HG03139 (cell line): ENCODE results near the gene TMEM190.

Source experiments
- ATAC-seq: cut with Tn5 transposase; IDR thresholded peaks from one replicate; pipeline ENCODE4 v1.9.1; 2021; ENCODE audit not compliant: unreplicated experiment

The TMEM190 gene

DNA sequence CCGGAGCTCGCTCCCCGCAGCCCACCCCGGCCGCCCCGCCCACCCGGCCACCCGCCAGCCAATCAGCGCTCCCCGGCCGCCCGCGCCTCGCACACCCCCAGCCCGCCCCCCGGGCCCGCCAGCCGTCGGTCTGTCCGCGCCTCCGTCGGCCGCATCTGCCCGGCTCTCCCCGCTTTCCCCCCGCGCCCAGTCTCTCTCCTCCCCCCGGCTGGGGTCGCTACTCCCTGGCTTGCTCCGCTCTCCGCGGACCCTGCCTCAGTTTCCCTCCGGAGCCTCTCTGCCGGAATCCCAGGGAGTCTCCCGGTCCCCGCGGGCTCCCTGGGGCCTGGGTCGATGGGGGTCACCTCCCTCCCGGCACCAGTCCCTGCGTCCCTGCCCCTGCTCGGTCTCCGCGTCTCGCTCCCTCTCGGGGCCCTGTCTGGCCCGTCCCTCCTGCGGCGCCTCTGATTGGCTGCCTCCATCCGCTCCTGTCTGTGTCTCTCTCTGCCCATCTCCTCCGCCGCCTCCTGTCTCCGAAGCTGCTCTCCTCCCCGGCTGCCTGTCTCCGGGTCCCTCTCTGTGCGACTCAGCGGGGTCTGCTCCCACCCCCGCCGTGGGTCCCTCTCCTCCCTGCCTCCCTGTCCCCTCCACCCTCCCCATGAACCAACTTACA lies 6.8 kb upstream of the TMEM190 start:
- ATAC-seq: no peak

DNA sequence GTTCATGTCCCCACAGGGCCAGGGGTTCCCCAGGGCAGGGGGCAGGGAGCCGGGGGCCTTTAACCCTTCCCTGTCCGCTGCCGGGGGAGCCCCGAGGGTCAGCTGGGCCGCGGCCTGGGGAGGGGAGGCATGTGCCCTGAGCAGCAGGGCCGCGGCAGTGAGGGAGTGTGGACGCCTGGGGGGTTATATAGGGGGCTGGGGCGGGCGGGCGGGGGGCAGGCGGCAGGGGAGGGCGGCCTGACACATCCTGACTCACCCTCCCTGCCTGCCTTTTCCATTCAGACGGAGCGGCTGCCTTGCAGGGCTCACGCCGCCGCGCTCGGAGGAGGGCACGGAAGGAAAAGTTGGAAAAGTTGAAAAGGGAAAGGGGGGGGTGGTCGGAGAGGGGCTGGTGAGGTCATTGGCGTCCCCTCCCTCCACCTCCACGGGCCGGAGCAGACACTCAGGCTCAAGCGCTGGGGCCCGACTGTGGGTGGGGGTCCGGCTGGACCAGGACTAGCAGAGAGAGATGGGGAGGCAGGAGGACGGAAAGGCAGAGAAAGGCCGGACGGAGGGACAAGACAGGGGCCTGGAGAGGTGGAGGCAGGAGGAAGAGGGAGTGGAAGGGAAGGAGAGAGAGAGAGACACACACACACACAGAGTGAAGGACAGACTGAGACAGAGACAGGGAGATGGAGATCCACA lies 6.2 kb upstream of the TMEM190 start, which contains the start of gene IL11:
Gene IL11 (minus strand): TSS at position 159 of the 684 bp plus-strand sequence. CDS start 153 bp downstream, at position 6.
- no peak for ATAC-seq

GRCh38 chr19:55372316-55373081 lies 4.1 kb upstream of the TMEM190 start:
- ATAC-seq: no peak

- no peak for ATAC-seq
These were observed 3.2 kb upstream of the TMEM190 start for GRCh38 chr19:55373306-55373992.

- ATAC-seq: no peak
These were observed 2.5 kb upstream of the TMEM190 start for GRCh38 chr19:55373993-55374757.

GRCh38 chr19:55377356-55378131 lies 918 bp downstream of the TMEM190 start:
- ATAC-seq: no peak

DNA sequence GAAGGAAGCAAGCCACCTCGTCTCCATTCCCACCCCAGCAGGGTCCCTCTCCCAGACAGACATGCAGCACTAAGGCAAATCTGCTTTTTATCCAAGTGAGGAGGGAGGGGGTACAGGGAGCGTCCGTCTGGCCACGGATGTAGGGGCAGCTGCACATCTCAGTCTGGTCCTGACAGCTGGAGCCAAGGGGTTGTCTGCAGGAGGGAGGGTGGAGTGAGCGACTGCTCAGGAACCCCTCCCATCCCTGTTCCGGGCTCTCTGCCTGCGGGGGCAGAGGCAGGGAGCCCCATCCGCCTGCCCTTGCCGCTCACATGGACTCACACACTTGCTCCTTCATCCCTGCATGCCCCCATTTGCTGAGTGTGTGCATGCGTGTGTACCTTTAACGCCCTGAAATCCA lies 2.5 kb downstream of the TMEM190 start:
- ATAC-seq: no peak

GRCh38 chr19:55382013-55382412 lies 5.4 kb downstream of the TMEM190 start:
- ATAC-seq: no peak

GRCh38 chr19:55382522-55383054 lies 6.0 kb downstream of the TMEM190 start:
- ATAC-seq: no peak

GRCh38 chr19:55383279-55384130 lies 6.9 kb downstream of the TMEM190 start:
- no peak for ATAC-seq

DNA sequence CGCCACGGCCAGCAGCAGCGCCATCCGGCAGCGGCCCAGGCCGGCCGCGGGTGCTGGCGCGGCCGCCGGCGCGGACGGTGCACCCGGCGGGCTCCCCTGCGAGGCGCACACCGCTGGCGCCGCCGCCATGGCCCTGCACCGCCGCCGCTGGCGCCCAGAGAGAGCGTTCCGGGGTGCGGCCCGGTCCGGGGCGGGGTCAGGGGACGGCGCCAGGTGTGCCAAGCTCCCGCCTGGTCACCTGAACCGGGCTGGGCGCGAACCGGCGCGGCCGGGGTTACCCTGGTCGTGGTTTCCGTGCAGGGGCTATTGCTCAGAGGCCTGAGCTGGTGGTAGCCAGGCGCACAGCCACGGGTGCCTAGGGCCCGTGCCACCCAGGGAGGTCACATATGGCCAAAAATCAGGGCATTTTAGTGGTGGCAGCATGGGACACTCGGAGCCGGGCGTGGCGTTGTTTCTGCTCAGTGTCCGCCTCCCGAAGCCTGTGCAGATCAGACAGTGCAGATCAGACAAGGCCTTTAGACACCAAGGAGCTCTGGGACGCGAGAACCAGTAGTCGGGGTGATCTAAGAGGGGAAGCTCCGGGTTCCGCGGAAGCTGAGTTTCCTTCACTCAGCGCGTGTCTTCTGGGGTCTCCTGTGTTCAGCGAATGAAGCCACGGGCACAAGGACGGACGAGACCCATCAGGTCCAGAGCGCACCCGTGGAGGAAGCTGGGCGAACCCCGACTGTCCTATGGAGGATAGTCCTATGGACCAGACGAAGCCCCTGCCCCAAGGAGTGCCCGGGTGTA lies 7.7 kb downstream of the TMEM190 start, which contains the start of gene TMEM238:
Gene TMEM238 (minus strand): TSS at position 162 of the 789 bp plus-strand sequence. CDS start 33 bp downstream, at position 129.
- no peak for ATAC-seq

DNA sequence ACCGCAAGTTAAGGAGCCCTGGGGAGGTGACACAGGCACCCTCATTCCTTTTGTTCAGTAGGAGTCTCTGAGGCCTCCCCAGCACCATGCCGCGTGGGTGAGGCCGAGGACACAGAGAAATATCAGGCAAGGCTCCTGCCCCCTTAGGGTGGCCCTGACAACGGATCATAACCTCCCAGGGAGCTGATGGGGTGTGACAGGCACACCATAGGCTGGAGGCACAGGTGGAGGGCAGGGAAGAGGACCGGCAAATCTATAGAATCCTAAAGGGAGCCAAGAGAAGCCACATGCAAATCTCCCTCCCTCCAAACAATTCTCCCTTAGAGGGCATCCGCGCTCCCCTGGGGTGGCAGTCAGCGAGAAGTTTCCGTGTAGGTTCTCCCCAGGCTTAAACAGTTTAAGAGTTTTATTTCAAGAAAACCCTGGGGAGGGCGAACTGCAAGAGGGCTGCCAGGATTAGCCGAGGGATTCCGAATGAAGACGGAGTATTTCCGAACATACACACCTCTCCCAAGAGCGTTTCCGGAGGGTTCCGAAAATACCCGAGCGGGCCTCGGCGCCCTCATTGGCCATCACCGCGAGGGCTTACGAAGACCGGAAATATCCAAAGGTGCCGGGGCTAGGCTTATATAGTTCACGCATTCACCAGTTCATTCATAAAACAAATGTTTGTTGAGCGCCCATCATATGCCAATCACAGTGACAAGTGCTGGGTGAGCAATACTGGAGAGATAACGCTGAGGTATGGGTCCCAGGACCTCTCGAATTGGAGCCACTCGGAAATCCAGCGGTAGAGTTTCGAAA lies 8.5 kb downstream of the TMEM190 start:
- ATAC-seq: peak; percentile 46

- peak; percentile 71 for ATAC-seq
These were observed 9.3 kb downstream of the TMEM190 start, which contains the start of gene RPL28 for GRCh38 chr19:55385724-55386492. RPL28 (plus strand) TSS chr19:55385932; CDS start chr19:55386358, 426 bp downstream.

GRCh38 chr19:55386493-55386971 lies 9.9 kb downstream of the TMEM190 start:
- ATAC-seq: no peak

DNA sequence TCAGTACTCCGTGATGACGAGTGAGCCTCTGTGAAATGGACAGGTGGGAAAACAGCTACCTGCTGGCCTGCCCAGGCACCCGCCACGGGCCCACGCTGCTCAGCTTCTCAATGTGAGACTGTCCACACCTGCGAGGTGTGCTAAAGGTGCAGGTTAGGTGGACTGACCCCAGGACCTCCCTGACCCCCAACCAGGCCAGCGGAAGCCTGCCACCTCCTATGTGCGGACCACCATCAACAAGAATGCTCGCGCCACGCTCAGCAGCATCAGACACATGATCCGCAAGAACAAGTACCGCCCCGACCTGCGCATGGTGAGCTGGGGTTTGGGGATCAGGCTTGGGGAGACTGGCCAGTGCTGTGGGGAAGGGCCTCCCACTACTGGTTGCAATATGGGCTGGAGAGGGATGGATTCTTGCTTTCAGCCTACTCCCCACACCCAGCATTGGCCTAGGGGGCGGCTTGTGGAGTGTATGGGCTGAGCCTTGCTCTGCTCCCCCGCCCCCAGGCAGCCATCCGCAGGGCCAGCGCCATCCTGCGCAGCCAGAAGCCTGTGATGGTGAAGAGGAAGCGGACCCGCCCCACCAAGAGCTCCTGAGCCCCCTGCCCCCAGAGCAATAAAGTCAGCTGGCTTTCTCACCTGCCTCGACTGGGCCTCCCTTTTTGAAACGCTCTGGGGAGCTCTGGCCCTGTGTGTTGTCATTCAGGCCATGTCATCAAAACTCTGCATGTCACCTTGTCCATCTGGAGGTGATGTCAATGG lies 11.3 kb downstream of the TMEM190 start:
- ATAC-seq: no peak
